GM21723 (cell line): Measurements from ENCODE around the gene NINJ2.

ENCODE experiments used
- ATAC-seq: cut with Tn5 transposase; IDR thresholded peaks from one replicate; pipeline ENCODE4 v1.9.1; 2021; ENCODE audit warnings: mild to moderate bottlenecking, moderate library complexity; ENCODE audit not compliant: unreplicated experiment

NINJ2 gene

DNA sequence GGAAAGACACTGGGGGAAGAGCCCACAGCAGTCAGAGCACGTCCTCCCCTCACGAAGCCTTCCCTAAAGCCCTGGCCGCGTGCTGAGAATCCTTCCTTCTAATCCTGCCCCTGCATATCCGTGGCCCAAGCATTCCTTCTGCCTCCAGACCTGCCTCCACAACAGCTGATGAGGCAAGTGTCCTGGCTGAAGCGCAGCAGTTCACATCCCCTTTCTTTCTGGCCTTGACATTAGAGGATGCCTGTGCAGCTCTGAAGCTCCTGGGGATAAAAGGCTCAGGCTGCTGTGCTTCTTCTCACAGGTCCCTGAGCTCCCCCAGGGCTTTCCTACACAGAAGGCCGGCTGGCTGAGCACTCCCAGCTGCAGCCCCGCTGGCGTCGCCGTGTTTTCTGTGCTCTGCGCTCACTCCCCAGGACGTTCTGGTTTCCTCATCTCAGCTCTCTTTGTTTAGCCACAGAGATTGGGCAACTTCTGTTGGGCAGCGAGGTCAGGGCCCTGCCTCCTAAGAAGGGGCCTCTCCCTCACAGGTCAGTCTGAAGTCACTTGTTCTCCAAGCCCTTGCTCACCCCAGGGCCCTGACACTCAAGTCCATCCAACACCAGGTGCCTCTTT lies 45.8 kb downstream of the NINJ2 start:
- no peak for ATAC-seq

DNA sequence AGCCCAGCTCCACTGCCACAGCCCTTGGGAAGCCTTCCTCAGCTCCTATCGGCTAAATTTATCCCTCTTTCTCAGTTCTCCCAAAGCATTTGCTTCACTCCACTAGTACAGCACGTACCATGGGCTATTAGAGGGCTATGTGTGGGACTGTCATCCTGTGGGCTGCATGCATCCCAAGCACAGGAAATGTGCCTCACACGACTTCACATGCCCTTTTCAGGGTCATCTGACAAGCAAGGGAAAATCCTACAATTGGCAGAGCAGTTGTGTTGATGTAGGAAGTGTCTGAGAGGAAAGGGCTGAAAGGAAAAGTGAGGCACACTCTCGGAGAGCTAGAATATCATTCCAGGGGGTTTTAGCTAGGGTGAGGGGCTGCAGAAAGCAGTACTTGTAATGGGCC lies 47.6 kb downstream of the NINJ2 start:
- ATAC-seq = no peak

DNA sequence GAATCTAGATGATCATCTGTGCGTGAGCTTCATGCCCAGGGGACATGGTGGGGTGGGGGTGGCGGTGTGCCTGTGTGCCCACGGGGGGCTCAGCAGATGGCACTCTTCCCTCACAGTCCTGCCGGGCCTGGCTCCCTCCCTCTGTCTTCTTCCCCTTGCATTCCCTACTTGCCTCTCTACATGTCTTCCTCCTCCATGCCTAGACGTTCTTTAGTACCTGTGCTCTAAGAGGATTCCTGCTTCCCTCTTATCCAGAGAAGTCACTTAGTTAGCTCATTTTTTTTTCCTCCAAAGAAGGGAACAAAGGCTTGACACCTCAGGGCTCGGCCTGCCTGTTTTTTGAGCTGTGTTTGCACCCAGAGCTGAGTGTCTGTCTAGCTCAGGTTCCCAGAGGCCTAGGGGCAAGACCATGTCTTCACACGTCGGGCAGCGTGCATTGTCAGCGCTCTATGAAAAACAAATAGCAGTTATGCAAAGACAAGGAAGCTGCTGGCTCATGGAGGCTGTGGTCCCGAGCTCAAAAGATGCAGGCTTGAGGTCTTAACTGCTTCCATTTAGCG lies 48.8 kb downstream of the NINJ2 start:
- no peak for ATAC-seq

DNA sequence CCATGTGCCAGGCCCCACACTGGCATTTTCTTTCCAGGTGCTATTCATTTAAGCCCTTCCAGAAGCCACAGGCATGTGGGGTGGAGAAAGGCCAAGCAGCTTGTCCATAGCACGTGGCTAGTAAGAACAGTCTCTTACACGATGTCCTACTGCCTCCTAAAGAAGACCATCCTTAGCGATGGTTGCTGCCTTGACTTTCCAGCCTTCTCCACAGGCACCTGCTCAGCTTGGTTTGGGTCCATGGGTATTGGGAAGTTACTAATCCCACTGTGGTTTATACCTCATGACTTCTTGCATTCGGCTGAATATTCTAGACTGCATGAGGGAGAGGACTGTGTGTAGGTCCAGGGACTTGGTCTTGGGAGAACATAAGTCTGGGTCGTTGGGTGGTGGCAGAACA lies 49.2 kb downstream of the NINJ2 start:
- ATAC-seq = no peak

DNA sequence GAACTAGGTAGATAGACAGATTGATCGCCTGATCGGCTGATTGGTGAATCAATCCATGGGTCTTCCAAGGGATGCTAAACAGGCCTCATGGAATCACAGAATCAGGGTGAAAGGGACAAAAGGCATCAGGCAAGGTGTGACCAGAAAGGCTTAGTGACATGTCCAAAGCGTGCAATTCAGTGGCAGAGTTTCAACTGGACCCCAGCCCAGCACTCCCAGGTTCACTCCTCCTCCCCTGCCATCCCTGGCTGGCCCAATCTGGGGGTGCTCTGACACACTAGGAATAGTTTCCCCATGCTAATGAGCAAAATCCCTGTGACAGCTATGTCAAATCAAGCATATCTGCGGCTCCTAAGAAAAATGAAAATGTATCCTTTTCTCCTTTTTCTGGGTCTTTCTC lies 50.4 kb downstream of the NINJ2 start:
- ATAC-seq = no peak

DNA sequence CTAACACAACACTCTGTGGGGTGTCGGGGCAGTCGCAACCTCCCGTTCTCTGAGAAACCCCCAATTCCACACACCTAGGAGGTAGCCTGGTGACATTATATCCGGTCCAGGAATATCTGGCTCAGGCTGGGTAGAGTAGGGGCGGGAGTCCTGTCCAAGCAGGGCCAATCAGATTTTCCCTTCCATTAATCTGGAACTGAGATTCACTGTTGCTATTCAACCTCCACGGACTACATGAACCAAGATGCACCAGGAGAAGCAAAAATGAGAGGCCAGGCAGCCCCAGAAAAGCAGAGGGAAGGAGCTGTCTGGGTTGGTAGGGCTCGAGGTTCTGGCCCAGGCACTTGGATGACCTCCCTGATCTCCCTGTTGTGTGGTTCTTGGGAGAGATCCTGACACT lies 51.0 kb downstream of the NINJ2 start:
- ATAC-seq = no peak

DNA sequence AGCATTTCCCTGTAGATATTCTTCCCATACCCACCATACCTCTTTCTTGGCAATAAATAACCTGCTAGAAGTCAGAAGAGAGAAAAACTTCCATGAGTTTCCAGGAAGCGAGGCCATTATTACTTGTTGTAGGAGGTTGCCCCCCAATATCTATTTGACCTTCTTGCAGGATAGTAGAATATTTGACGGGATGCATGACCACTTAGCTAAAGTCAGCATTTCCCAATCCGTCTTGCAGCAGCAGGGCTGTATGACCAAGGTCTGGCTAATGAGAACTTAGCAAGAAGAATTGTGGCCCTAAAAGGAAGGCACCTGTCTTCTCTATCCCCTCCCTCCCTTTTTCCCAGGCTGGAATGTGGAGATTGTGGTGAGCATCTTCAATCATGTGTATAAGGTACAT lies 51.5 kb downstream of the NINJ2 start:
- ATAC-seq = no peak

DNA sequence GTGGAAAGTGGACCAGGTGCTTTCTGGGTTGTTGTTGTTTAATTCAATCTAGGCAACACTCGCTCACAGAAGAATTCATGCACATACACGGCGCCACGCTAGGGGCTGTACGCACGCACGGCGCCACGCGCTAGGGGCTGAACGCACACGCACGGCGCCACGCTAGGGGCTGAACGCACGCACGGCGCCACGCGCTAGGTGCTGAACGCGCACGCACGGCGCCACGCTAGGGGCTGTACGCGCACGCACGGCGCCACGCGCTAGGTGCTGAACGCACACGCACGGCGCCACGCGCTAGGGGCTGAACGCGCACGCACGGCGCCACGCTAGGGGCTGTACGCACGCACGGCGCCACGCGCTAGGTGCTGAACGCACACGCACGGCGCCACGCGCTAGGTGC lies 54.3 kb downstream of the NINJ2 start:
- ATAC-seq = no peak

DNA sequence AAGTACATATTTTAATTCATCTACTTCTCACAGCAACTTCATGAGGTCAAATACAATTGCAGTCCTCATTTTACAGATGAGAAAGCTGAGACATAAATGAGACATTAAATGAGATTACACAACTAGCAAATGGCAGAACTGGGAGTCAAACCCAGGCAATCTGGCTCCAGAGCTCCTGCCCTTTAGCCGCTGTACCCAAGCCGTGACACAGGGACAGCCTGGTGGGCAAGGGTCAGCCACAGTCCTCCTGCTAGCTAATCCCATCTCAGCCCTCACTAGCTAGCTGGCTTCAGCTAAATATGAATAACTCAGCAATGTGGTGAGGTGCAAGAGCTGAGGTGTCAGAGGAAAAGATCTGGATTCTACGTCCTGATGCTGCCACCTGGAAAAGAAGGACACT lies 54.8 kb downstream of the NINJ2 start:
- no peak for ATAC-seq

DNA sequence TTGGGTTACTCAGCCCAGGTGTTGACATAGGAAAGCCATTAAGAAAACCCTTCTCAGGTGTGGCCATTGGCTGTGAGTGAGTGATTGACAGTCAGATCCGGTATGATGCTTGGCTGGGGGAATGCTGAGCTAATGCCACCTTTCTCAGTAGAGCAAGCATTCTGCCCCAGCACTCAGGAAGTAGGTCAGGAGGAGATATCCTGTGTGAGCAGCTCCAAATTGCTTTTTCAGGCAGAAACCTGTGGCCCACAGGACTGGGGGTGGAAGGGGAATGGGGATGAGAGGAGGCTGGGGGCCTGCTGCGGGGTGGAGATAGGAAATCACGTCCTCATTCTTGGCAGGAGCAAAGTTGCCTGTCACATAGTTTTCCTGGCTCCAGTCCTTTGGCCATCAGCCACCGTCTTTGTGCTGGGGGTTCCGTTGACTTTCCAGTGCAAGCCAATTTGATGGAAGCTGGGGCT lies 55.7 kb downstream of the NINJ2 start:
- no peak for ATAC-seq

DNA sequence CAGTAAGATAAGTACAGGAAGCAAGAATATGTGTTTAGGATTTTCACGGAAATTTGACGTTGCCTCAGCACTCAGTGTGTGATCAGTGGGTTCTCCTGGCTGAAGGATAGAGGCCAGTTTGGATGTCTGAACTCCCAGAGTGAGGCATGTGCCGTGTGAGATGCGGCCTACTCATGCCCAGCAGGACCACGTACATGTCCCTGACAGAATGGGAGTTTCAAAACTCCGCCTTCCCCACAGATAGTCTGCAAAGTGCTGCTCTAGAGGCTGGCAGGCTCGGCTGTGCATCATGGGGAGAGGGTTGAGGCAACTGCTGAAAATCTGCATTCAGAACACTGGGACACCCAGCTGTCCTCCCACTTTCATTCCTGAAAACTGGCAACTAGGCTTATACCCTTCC lies 58.3 kb downstream of the NINJ2 start:
- ATAC-seq = no peak

DNA sequence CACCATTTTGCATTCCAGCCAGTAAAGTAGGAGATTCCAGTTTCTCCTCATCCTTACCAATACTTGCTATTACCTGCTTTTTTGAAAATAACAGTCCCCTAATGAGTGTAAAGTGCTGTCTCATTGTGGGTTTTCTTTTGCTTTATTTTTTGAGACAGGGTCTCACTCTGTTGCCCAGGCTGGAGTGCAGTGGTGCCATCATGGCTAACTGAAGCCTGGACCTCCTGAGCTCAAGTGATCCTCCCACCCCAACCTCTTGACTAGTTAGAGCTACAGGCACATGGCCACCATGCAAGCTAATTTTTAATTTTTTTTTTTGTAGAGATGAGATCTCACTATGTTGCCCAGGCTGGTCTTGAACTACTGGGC lies 60.6 kb downstream of the NINJ2 start:
- ATAC-seq = no peak

DNA sequence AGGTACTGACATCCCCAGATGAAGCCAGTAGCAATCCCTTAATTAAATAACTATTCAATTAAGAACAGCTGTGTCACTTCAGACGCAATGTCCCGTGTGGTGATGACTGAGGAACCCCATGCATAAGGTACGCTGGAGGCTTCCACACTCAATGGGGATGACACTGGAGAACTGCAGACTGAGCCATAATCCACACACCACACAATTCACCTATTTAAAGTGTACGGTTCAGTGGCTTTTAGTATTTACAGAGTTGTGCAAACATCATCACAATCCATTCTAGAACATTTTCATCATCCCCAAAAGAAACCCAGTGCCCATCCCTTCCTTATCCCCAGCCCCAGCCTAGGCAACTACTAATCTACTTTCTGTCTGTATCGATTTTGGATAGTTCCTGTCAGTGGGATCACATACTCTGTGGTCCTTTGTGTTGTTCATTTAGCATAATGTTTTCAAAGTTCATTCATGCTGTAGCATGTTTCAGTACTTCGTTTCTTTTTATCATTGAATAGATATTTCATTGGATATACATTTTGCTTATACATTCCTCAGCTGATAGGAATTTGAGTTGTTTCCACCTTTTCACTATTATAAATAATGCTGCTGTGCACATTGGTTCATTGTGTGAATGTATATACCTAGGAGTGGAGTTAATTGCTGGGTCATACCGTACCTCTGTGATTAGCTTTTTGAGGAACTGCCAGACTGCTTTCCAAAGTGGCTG lies 61.1 kb downstream of the NINJ2 start:
- ATAC-seq = no peak

DNA sequence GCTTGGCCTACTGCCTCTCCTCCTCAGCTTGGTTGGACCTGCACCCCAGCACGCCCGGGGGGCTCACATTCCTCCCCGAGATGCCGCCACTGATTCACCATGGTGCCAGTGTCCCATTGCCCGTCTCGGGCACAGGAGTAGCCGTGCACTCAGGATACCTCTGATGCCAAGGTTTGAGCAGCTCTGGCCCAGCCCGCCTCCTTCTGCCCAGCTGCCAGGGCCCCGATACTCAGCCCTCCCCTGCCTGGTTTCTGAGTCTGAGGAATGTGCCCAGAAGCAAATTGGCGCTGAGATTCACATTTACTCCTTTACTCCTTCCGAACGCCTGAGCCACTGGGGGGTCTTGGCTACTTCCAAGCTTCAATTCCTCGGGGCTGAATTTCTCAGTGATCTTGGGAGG lies 63.5 kb downstream of the NINJ2 start:
- ATAC-seq = no peak

DNA sequence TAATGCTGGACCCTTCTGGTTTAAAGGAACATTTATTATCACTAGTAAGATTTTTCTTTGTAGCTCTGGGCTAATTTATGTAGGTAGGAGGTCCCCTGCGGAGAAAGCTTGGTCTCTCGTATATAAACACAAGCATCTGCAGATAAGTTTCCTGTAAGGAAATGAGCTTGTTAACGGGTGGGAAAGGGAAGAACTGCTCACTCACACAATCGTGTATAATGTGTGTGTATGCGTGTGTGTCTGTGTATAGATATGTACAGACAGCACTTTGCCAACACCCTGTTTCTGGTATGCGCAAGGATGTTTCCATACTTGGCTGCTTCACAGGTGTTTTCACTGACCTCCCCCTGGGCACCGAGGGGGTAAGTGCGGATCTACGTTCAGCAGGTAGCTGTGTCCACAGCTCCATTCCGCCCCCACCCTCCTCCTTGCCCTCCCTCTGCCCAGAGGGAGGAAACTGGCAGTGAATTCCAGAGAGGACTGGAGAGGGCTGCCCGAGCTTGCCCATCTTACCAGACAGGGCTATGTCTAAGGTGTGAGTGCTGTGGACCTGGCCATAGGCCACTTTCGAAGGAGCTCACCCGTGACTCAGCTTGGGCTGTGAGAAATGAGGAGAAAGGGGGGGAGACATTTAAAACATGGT lies 65.2 kb downstream of the NINJ2 start:
- no peak for ATAC-seq

DNA sequence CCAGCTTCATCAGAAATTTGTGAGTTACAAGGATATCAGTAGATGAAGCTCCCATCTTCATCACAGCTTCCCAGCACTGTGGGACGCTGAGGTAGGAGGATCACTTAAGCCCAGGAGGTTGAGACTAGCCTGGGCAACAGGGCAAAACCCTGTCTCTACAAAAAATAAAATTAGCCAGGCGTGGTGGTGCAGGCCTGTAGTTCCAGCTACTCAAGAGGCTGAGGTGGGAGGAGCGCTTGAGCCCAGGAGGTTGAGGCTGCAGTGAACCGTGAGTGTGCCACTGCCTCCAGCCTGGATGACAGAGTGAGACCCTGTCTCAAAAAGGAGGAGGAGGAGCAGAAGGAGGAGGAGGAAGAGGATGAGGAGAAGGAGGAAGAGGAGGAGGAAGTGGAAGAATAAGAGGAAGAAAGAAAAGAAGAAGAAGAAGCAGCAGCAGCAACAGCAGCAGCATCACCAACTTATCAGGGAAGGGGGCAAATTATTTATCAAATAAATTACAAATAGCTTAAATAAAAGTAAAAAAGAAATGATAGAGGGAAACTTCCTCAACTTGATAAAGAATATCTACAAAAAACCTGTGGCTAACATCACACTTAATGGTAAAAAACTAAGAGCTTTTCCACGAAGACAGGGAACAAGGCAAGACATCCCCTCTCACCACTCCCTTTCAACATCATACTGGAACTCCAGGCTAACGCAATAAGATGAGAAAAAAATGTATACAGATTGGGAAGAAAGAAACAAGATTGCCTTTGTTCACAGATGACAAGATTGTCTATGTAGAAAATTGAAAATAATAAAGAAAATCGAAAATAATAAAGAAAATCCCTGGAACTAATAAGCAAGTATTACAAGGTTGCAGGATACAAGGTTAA lies 69.6 kb downstream of the NINJ2 start:
- no peak for ATAC-seq

DNA sequence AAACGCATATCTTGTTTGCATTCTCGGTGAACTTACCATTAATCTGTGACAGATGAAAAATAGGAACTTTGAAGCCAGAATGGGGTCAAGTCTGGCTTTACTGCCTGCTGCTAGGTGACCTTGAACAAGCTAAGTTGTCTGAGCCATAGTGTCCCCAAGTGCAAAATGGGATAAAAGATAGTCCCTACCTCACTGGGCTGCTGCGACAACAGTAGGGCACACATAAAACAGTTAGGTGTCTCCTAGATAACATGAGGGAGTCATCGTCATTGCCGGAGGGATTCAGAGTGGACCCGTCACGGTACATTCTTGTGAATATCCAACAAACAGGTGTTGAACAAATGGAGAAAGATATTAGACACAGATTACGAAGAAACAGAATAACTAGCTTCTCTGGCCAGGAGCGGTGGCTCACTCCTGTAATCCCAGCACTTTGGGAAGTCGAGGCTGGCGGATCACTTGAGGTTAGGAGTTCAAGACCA lies 71.2 kb downstream of the NINJ2 start:
- ATAC-seq = no peak

DNA sequence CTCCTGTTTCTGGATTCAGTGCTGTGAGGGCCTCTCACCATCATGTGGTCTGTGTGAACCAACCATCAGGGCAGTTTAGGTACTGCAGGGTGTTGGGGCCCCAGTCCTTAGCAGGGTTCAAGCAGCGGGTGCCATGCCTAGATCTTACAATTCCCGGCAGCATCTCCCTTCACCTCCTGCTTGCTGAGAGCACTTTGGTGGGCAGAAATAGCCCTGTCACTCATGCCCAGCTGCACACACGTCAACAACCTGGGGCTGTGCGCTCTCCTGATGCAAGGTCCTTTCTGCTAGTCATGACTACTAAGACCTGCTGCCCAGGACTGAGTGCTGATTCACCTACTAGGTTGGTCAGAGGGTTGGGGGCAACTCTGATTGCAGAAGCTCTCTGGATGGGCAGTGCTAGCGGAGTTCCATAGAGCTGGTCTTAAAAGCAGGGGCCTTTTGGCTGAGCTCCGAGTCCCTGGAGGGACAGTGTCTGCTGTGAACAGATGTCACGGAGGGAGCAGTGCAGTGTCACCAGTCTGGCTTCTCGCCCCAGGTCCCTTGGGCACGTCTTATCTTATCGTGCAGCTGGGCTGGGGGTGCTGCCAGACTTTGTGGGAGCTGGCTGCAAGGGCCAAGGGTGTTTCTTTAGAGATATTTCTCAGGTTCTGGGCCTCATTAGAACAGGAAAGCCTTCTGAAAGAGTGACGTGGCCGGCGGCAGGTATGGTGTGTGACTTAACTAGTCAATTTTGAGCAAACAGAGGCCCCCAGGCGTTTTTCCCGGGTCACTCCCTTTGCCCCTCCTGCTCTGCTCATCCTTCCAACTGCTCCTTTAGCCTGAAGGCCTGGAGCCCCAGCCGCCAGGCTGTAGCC lies 71.8 kb downstream of the NINJ2 start:
- no peak for ATAC-seq

DNA sequence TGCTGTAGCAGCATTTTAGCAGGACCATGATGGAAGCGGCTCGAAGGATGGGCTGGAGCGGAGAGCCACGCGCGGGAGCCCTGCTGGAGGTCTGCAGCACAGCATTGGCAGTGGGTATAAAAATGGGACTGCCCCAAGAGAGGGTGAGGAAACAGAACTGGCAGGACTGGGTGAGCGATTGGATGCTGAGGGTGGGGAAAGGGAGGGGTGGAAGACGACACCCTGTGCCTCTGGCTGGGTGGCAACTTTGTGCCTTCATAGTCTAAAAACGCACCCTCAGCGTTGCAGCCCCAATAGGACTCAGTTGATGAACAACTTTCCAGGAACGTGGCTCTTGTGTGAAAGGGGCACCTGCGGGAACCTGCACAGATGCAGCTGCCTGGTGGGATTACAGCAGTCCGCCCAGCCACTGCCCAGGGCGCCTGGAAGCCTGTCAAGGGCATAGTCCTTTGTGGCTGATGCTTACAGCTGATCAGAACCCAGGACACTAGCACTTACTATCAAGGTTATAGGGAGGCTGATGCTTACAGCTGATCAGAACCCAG lies 73.0 kb downstream of the NINJ2 start:
- ATAC-seq = no peak

DNA sequence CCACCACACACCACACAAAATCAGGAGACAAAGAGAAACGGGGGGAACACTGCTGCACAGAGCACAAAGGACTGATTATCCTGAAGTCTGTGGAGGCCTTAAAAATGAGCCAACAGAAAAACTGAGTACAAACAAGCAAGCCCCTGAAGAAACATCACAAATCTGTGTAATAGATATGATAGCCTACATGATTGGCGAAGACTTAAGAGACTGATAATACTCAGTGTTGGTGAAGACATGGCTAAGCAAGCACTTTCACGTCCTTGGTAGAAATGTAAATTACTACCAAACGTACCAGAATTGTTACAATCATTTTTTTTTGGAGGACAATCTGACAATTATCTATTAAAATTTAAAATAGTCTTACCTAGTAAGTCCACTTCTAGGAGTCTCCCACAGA lies 74.6 kb downstream of the NINJ2 start:
- ATAC-seq = no peak
